ACHN (cell line): ENCODE results near the gene PHLDA3.

Source experiments
- DNase-seq: peaks from one replicate; pipeline ENCODE4 v3.0.0-alpha.2; 2015
- in situ Hi-C: cut with HindIII; loops from 2 replicates; pipeline ENCODE4 v1.10.0; 2017; ENCODE audit warnings: low sequenced_read_pairs, low pct_ligation_motif_present, low pct_unique_long_range_greater_than_20kb

Gene PHLDA3

GRCh38 chr1:201419746-201420607 is 49.0 kb downstream of the PHLDA3 start:
- in situ Hi-C loops = no loop called here
- no peak for DNase-seq

GRCh38 chr1:201419256-201419655 is 49.7 kb downstream of the PHLDA3 start:
- no peak for DNase-seq
- in situ Hi-C loops = no loop called here

GRCh38 chr1:201418461-201418860 is 50.5 kb downstream of the PHLDA3 start:
- DNase-seq = no peak
- in situ Hi-C loops = no loop called here
